Colonic mucosa (tissue), 4 donors: Measurements from ENCODE around the gene PAN2. TPM values are rescaled to one million over a fixed set of nuclear protein-coding genes. Genes with fewer than 3 reads are reported as not detected.

Experiments used
- DNase-seq: peaks from one replicate; pipeline ENCODE4 v3.0.0-alpha.2; 2020
- H3K27ac ChIP-seq: fragments of 200-600 bp; one replicate; pipeline ENCODE4 v1.8.0; 2021
- H3K27me3 ChIP-seq: fragments of 200-600 bp; one replicate; pipeline ENCODE4 v1.8.0; 2021
- H3K36me3 ChIP-seq: fragments of 200-600 bp; one replicate; pipeline ENCODE4 v1.8.0; 2021
- H3K4me1 ChIP-seq: fragments of 200-600 bp; one replicate; pipeline ENCODE4 v1.8.0; 2021; ENCODE audit warnings: mild to moderate bottlenecking
- H3K4me3 ChIP-seq: fragments of 200-600 bp; one replicate; pipeline ENCODE4 v1.8.0; 2021
- H3K9ac ChIP-seq, 2 donors: one replicate each; pipeline ENCODE4 v1.7.0; 2013; ENCODE audit warnings: control low read depth in 2 of 2, low read depth in 2 of 2, low read length in 2 of 2
- H3K9me3 ChIP-seq: fragments of 200-600 bp; one replicate; pipeline ENCODE4 v1.8.0; 2021
- intact Hi-C: fragments of 100-400 bp; cut with DNase I; formaldehyde crosslinking; loops from one replicate; pipeline ENCODE4 v1.14.1; 2022
- total RNA-seq, 2 donors: library from RNA; stranded (reverse); fragmentation: NEBNext Ultra II Directional in 1 of 2; extraction: Animal tissue kit (Norgen Biotek cat#: 25700) in 1 of 2; gene quantifications; one replicate each; pipeline ENCODE4 v1.2.1, GENCODE V29; 2021
- TF ChIP-seq, protein P1 (sequence below): fragments of 200-600 bp; IDR thresholded peaks from one replicate; pipeline ENCODE4 v1.8.0; 2022; ENCODE audit warnings: antibody characterized with exemption, mild to moderate bottlenecking
- donor health status: healthy.
- donor health status: DM: no; HTN: no; CAD: no.
- donor health status: DM: no; HTN: no; CAD: no.

The PAN2 gene
- total RNA-seq, 2 donors from 2014 or later: 48.1 to 68.0 TPM

GRCh38 chr12:56300644-56301464 is 32.9 kb downstream of the PAN2 start:
- Histone ChIP-seq H3K27me3 (no peaks in the 10 kb centered on the region), H3K4me1 (peaks cover 27% of the 10 kb centered on the region), H3K36me3 (no peaks in the 10 kb centered on the region), H3K27ac (peak overlapping the region; percentile 98), H3K9me3 (no peaks in the 10 kb centered on the region), H3K9ac (peak overlapping the region in 1 of 2 donors; percentile 99), H3K4me3 (peak overlapping the region; percentile 93)
- TF ChIP-seq, protein P1, sequence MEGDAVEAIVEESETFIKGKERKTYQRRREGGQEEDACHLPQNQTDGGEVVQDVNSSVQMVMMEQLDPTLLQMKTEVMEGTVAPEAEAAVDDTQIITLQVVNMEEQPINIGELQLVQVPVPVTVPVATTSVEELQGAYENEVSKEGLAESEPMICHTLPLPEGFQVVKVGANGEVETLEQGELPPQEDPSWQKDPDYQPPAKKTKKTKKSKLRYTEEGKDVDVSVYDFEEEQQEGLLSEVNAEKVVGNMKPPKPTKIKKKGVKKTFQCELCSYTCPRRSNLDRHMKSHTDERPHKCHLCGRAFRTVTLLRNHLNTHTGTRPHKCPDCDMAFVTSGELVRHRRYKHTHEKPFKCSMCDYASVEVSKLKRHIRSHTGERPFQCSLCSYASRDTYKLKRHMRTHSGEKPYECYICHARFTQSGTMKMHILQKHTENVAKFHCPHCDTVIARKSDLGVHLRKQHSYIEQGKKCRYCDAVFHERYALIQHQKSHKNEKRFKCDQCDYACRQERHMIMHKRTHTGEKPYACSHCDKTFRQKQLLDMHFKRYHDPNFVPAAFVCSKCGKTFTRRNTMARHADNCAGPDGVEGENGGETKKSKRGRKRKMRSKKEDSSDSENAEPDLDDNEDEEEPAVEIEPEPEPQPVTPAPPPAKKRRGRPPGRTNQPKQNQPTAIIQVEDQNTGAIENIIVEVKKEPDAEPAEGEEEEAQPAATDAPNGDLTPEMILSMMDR: no peak
- intact Hi-C loops: no loop called here
- no peak for DNase-seq

DNA sequence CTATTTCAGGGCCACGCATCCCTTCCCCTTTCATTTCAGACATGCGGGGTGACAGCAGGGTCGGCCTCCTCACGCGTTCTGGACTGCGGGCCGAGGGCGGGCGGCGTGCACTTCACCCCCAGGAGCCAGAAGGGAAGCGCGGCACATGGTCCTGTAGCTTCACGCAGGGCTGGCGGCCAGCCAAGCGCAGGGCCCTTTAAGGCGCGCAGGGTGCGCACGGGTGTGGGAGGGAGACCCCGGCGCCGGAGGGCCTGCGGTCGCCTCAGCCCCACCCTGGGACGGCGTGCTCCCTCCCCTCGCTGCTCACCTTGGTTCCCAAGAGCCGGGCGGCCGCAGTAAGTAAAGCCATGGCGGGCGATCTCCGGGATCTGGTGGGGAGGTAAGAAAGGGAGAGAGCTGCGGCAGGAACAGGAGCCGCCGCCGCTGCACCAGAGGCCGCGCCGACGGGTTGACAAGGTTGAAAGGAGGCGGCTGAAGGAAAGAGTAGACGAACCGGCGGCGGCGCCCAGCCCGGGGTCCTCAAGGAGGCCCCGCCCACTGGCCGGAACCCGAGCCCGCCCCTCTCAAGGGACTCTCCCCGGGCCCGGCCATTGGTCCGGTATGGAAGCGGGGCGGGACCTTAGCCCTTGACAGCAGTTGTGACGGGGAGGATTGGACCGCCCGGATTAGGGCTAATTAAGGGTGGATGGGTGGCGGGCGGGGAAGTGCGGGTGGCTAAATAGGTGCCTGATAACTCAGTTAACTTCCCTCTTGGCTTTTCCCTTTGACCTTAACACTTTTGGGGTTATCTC is 33.8 kb downstream of the PAN2 start, which contains the start of gene CS:
CS (minus strand) TSS at position 478 of the 791 bp plus-strand sequence; CDS start at position 349, 129 bp downstream.
- peaks cover 29% of the 10 kb centered on the region for H3K4me1 ChIP-seq

GRCh38 chr12:56299308-56299852 is 34.4 kb downstream of the PAN2 start:
- H3K27me3 ChIP-seq: no peaks in the 10 kb centered on the region
- DNase-seq: peak; percentile 72
- H3K9ac ChIP-seq: peak overlapping the region; percentile 80 to 99
- H3K27ac ChIP-seq: peak overlapping the region; percentile 98
- peak overlapping the region; percentile 93 for H3K4me3 ChIP-seq
- no peaks in the 10 kb centered on the region for H3K9me3 ChIP-seq
- no peaks in the 10 kb centered on the region for H3K36me3 ChIP-seq
- intact Hi-C loops: loop anchor here (10.0 kb wide), 1 partner anchor 95 kb away; no protein-coding TSS in a partner anchor
- H3K4me1 ChIP-seq: peaks cover 29% of the 10 kb centered on the region
- TF ChIP-seq, protein P1: no peak

More for the DNA sequence above, 33.8 kb downstream of the PAN2 start, which contains the start of gene CS:
- Histone ChIP-seq H3K9ac (peak within 1 kb of the TSS; percentile 80 to 99), H3K27ac (peak within 1 kb of the TSS; percentile 98), H3K9me3 (no peaks in the 10 kb centered on the region), H3K4me3 (peak within 1 kb of the TSS; percentile 93), H3K27me3 (no peaks in the 10 kb centered on the region), H3K36me3 (no peaks in the 10 kb centered on the region)
- intact Hi-C loops: loop anchor here (10.0 kb wide), 1 partner anchor 95 kb away; no protein-coding TSS in a partner anchor
- peak; percentile 99 for DNase-seq
- TF ChIP-seq, protein P1: no peak

DNA sequence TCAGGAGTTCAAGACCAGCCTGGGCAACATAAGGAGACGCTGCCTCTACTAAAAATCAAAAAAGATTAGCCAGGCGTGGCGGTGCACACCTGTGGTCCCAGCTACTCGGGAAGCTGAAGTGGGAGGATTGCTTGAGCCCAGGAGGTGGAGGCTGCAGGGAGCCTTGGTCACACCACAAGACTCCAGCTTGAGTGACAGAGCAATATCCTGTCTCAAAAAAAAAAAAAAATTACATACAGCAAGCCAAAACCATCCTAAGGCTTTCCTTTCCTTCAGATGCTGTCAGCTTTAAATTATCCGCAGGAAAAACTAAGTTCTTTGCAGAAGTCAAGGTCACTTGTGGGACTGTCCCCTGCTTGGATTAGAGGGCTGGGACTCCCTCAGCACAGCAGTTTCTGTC is 35.0 kb downstream of the PAN2 start:
- DNase-seq: no peak
- Histone ChIP-seq H3K4me1 (peaks cover 29% of the 10 kb centered on the region), H3K27ac (peak overlapping the region; percentile 98), H3K9me3 (no peaks in the 10 kb centered on the region), H3K27me3 (no peaks in the 10 kb centered on the region), H3K9ac (peak overlapping the region; percentile 80 to 99), H3K36me3 (no peaks in the 10 kb centered on the region), H3K4me3 (peak overlapping the region; percentile 93)
- intact Hi-C loops: loop anchor here (10.0 kb wide), 1 partner anchor 94 kb away; no protein-coding TSS in a partner anchor
- TF ChIP-seq, protein P1: no peak

DNA sequence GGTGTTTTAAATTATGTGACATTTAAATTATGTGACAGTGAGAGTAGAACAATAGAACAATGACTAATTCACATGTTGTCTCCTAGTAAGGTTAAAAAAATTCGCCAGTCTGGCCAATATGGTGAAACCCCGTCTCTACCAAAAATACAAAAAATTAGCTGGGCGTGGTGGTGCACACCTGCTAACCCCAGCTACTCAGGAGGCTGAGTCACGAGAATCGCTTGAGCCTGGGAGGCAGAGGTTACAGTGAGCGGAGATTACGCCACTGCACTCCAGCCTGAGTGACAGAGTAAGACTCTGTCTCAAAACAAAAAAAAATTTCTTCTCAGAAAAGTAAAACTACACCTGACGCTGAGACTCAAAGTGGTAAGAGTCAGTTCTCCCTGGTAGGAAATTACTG is 36.4 kb downstream of the PAN2 start:
- no peak for DNase-seq
- intact Hi-C loops: loop anchor here (10.0 kb wide), 1 partner anchor 93 kb away; no protein-coding TSS in a partner anchor
- Histone ChIP-seq H3K4me1 (peaks cover 29% of the 10 kb centered on the region), H3K9ac (no peak overlapping the region), H3K36me3 (no peaks in the 10 kb centered on the region), H3K4me3 (no peak overlapping the region), H3K27me3 (no peaks in the 10 kb centered on the region), H3K9me3 (no peaks in the 10 kb centered on the region), H3K27ac (no peak overlapping the region)
- TF ChIP-seq, protein P1: no peak
